ENCODE data around the gene SLC35E3. TPM values are rescaled to one million over a fixed set of nuclear protein-coding genes. Genes with fewer than 3 reads are reported as not detected.

Gene SLC35E3
- polyA plus RNA-seq, 2 of the 4 experiments (the other 2 are of a cell fraction), result 5.1 to 22.1 TPM

- no peak for TF ChIP-seq REST (IDR thresholded peaks at IDR 0.05)
Observed at GRCh38 chr12:68749861-68750260, 3.9 kb downstream of the SLC35E3 start (continued).

GRCh38 chr12:68750506-68750905 lies 4.5 kb downstream of the SLC35E3 start:
- no peak for DNase-seq (ENCODE audit: low read depth in 1 of 2, low spot score in 1 of 2)
- POLR2A ChIA-PET, result interaction anchor here (1.0 kb wide), 1 partner anchor 58 kb away, joined by 3 read pairs; no protein-coding TSS in a partner anchor

GRCh38 chr12:68755536-68756243 lies 9.7 kb downstream of the SLC35E3 start:
- DNase-seq (ENCODE audit: low read depth in 1 of 2, low spot score in 1 of 2) (no peak), FAIRE-seq (no peak), ATAC-seq (no peak)
- no peak overlapping the region for H3K4me2 ChIP-seq
- no peak for TF ChIP-seq RCOR1 (IDR thresholded peaks at IDR 0.05; ENCODE audit: low read depth, low read length)
- TF ChIP-seq SREBF2 (IDR thresholded peaks at IDR 0.05), result no peak
- TF ChIP-seq RARB (CRISPR knock-in tag; IDR thresholded peaks at IDR 0.05), result no peak
- no peak for TF ChIP-seq USF2 (IDR thresholded peaks at IDR 0.05)
- no peak for TF ChIP-seq CBX2 (IDR thresholded peaks at IDR 0.05; ENCODE audit: borderline replicate concordance, low read depth)
- no peak for TF ChIP-seq ZC3H11A (IDR thresholded peaks at IDR 0.05)
- no peak for TF ChIP-seq JUN (IDR thresholded peaks at IDR 0.05)
- no peak for TF ChIP-seq FOSB (CRISPR knock-in tag; IDR thresholded peaks at IDR 0.05)
- no peak for TF ChIP-seq ZSCAN20 (CRISPR knock-in tag; IDR thresholded peaks at IDR 0.05)
- no peak for TF ChIP-seq HDAC2 (IDR thresholded peaks at IDR 0.05)
- no peak for TF ChIP-seq NR3C1 (IDR thresholded peaks at IDR 0.05)
- no peak for TF ChIP-seq HEYL (CRISPR knock-in tag; IDR thresholded peaks at IDR 0.05)
- no peak for TF ChIP-seq HOXB13 (CRISPR knock-in tag; IDR thresholded peaks at IDR 0.05; ENCODE audit: low read depth)
- no peak for TF ChIP-seq HOXB5 (CRISPR knock-in tag; IDR thresholded peaks at IDR 0.05)
- no peak for TF ChIP-seq BHLHE40 (IDR thresholded peaks at IDR 0.05; ENCODE audit: low read depth, low read length)
- no peak for TF ChIP-seq HMGXB4 (CRISPR knock-in tag; IDR thresholded peaks at IDR 0.05; ENCODE audit: borderline replicate concordance)
- no peak for TF ChIP-seq HES2 (IDR thresholded peaks at IDR 0.05)
- no peaks in the 10 kb centered on the region for H3K9me3 ChIP-seq
- ChIA-PET POLR2A (no interaction called here), CTCF (no interaction called here)
- H3K4me1 ChIP-seq, result no peaks in the 10 kb centered on the region
- H3K4me3 ChIP-seq, result no peak overlapping the region
- H3K27ac ChIP-seq, result no peak overlapping the region
- 92% methylated on average over 4 of the region's 4 CpGs for WGBS (ENCODE audit: missing lambda C conversion rate)

More at GRCh38 chr12:68750506-68750905, 4.5 kb downstream of the SLC35E3 start:
- Histone ChIP-seq H3K27ac (no peak overlapping the region), H3K4me1 (peaks cover 13% of the 10 kb centered on the region), H3K9me3 (no peaks in the 10 kb centered on the region), H3K4me3 (no peak overlapping the region), H3K4me2 (no peak overlapping the region)
- ATAC-seq (no peak), FAIRE-seq (no peak)
- CTCF ChIA-PET, result interaction anchor here (2.1 kb wide), 1 partner anchor 57 kb away, joined by 5 read pairs; no protein-coding TSS in a partner anchor
- WGBS (ENCODE audit: missing lambda C conversion rate), result 78% methylated on average over 4 of the region's 4 CpGs
- TF ChIP-seq ZSCAN20 (CRISPR knock-in tag; IDR thresholded peaks at IDR 0.05) (no peak), TFCP2L1 (CRISPR knock-in tag; IDR thresholded peaks at IDR 0.05) (no peak), MYC (IDR thresholded peaks at IDR 0.05; ENCODE audit: borderline replicate concordance, low read length) (no peak), ELK1 (IDR thresholded peaks at IDR 0.05; ENCODE audit: low read depth, low read length) (no peak), RFX5 (IDR thresholded peaks at IDR 0.05) (no peak), PHF8 (IDR thresholded peaks at IDR 0.05; ENCODE audit: borderline replicate concordance, low read depth) (no peak), EHMT2 (IDR thresholded peaks at IDR 0.05; ENCODE audit: low read depth) (no peak), CEBPB (IDR thresholded peaks at IDR 0.05) (no peak), RCOR1 (IDR thresholded peaks at IDR 0.05; ENCODE audit: low read depth, low read length) (no peak), GATA3 (IDR thresholded peaks at IDR 0.05; ENCODE audit: borderline replicate concordance) (no peak), MAX (IDR thresholded peaks at IDR 0.05) (no peak)

All from A549 (cell line).